ENCODE results near the gene PCP2.

DNA sequence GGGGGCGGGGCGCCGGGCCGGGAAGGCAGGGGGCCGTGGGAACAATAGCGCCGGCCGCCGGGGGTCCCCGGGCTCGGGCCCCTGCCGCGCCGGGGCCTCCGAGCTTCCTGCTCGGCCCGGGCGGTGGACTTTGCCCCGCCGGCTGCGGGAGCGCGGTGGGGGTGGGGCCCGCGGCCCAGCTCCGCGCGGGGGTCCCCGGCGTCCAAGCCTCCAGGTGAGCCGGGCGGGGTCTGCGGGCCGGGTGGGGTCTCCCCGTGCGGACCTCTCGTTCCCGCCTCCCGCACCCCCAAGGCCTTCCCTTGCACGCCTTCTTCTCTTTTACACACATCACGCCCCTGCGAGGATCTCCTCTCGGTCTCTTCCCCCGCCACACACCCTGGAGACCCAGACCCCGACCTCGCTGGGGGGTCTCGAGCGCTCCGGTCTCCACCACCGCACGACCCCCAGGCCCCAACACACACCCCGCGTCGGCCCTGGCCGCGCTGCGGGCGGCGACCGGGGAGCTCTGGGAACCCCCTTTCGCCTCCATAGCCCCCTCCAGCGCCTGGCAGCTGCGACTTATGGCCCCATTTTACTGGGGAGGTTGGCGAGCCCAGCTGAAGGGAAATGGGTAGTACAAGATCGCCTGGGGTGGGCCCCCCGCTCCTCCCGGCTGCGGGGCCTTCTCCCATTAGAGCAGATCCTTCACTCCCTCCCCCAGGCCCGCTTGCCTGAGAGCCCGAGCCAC lies 37.1 kb downstream of the PCP2 start:
- TF ChIP-seq CTCF (conservative IDR thresholded peaks at IDR 0.05; ENCODE audit: low read length) (no peak), EZH2phosphoT487 (IDR thresholded peaks at IDR 0.05; ENCODE audit: borderline replicate concordance) (no peak)
